Muscle layer of duodenum (tissue), 2 donors: ENCODE results near the gene TBC1D28.
"Not testable (repeated sequence)": the region's sequence is repeated elsewhere in the genome, so short reads cannot be mapped to it uniquely, and the experiment has no call there.

ENCODE experiments used
- H3K27ac ChIP-seq: one replicate; pipeline ENCODE4 v1.7.0; 2013; ENCODE audit warnings: mild to moderate bottlenecking, low read length
- H3K27me3 ChIP-seq: one replicate; pipeline ENCODE4 v1.7.0; 2013; ENCODE audit warnings: low read depth, mild to moderate bottlenecking, control low read depth, low read length
- H3K36me3 ChIP-seq, 2 donors: one replicate each; pipeline ENCODE4 v1.7.0; 2013; ENCODE audit warnings: low read length in 2 of 2, control low read depth in 1 of 2, mild to moderate bottlenecking in 1 of 2; ENCODE audit not compliant: insufficient read depth in 2 of 2, control insufficient read depth in 1 of 2
- H3K4me1 ChIP-seq, 2 donors: one replicate each; pipeline ENCODE4 v1.7.0; 2013; ENCODE audit warnings: low read length in 2 of 2, mild to moderate bottlenecking in 2 of 2, control low read depth in 1 of 2, moderate library complexity in 1 of 2; ENCODE audit not compliant: insufficient read depth in 2 of 2, control insufficient read depth in 1 of 2
- H3K4me3 ChIP-seq, 2 donors: one replicate each; pipeline ENCODE4 v1.7.0; 2013; ENCODE audit warnings: low read length in 2 of 2, low read depth in 1 of 2, mild to moderate bottlenecking in 1 of 2
- H3K9me3 ChIP-seq, 2 donors: one replicate each; pipeline ENCODE4 v1.7.0; 2013; ENCODE audit warnings: low read length in 2 of 2, control low read depth in 1 of 2, mild to moderate bottlenecking in 1 of 2; ENCODE audit not compliant: control insufficient read depth in 1 of 2
- donor health status: healthy.

The TBC1D28 gene

DNA sequence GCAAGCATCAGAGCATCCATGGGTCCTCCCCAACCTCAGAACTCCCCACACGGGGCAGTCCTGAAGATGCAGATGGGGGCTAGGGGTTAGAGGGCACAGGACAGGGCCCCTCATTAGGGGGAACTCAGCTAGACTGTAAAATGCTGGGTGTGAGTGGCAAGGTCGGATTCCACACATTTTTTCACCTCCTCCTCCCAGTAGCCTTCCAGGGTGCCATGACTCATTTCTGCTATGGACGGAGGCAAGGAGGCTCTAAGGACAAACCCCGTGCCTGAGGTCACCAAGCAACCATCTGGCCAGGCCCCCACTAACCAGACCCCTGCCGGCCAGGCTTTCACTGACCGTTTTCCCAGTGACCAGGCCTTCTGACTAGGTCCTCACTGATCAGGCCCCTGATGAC, 1.1 kb downstream of the TBC1D28 start:
- H3K36me3 ChIP-seq, H3K4me1 ChIP-seq, H3K27me3 ChIP-seq, H3K27ac ChIP-seq, H3K9me3 ChIP-seq, H3K4me3 ChIP-seq: not testable (repeated sequence)

DNA sequence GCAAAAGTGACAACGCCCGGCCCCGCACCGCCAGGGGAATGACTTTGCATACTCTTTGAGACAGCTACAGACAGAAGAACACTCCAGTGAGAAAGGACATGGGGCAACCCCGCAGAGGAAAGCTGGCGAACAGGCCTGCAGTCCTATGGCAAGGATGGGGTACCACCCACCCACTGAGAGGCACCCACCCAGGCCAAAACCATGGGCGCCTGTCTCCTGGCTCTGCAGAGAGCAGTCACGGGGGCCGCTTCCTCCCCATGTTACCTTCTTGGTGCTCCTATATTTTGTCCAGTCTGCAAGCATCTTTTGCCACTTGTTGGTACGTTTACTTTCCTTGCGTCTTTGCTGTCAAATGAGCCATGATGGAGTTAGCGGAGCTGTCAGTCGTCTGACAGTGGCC, 5.8 kb downstream of the TBC1D28 start:
- H3K27me3 ChIP-seq, H3K4me1 ChIP-seq, H3K36me3 ChIP-seq, H3K27ac ChIP-seq, H3K4me3 ChIP-seq, H3K9me3 ChIP-seq: not testable (repeated sequence)

DNA sequence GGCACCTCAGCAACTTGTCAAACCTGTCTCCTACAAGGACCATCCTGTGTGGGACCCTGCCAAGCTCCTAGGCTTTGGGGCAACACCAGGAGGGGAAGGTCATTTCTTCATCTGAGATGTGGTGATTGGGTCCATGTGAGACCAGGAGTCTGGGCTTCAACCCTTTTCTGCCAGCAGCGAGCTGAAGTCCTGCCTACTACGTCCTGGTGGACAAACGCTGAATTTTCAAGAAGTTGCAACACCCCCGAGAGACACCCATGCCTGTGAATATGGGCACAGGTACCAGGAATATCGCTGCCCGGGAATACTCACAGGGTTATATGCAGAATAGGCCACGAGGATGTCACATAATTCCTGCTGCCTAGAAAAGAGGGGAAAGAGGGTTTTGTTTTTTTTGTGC, 8.0 kb downstream of the TBC1D28 start:
- H3K27me3 ChIP-seq, H3K4me1 ChIP-seq, H3K9me3 ChIP-seq, H3K27ac ChIP-seq, H3K36me3 ChIP-seq, H3K4me3 ChIP-seq: not testable (repeated sequence)

DNA sequence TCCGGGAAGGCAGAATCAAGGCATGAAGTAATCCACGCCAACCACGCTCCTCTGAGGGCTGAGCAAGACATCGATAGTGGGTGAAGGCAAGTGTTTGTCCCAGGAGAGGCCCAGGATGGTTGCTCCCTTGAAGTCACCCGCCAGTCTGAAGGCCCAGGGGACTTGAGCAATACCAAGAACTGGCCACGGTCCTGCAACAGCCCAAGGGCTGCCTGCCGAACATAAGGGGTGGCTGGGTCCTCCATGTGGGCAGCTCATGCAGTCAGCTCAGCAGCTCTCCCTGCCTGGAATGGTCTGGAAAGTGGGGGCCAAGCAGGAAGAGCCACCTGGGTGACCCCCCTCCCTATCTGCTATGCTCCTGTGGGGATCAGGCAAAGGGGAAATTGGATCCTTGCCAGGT, 8.4 kb downstream of the TBC1D28 start:
- not testable (repeated sequence) for H3K27ac ChIP-seq, H3K36me3 ChIP-seq, H3K9me3 ChIP-seq, H3K4me3 ChIP-seq, H3K27me3 ChIP-seq, H3K4me1 ChIP-seq

DNA sequence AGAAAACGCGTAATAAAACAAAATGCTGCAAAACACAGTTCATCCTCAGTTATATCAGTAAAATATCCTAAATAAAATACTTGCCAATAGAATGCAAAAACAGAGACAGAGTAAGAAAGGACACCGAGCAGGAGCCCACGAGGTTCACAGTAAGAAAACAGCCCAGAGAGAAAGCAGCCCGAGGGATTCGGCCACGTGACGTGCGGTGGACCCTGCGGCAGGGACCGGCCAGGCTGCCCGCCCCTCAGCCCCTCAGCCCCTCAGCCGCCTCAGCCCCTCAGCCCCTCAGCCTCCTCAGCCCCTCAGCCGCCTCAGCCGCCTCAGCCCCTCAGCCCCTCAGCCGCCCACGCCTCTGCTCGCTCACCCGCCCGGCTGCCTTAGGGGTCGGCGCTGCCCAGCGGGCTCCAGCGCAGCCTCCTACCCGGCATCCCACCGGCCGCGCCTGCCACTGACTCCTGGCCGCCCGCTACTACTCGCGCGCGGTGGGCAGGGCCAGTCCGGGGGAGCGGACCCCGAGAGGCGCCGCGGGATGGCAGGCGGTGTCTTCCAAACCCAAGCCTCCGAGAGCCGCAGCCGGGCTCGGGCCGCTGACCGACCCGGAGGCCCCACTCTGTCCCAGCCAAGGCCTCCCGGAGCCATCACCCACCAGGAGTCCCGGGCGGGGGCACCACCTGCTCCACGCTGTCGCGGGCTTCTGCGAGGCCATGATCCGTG, 9.5 kb downstream of the TBC1D28 start:
- not testable (repeated sequence) for H3K27ac ChIP-seq, H3K4me3 ChIP-seq, H3K36me3 ChIP-seq, H3K4me1 ChIP-seq, H3K9me3 ChIP-seq, H3K27me3 ChIP-seq

DNA sequence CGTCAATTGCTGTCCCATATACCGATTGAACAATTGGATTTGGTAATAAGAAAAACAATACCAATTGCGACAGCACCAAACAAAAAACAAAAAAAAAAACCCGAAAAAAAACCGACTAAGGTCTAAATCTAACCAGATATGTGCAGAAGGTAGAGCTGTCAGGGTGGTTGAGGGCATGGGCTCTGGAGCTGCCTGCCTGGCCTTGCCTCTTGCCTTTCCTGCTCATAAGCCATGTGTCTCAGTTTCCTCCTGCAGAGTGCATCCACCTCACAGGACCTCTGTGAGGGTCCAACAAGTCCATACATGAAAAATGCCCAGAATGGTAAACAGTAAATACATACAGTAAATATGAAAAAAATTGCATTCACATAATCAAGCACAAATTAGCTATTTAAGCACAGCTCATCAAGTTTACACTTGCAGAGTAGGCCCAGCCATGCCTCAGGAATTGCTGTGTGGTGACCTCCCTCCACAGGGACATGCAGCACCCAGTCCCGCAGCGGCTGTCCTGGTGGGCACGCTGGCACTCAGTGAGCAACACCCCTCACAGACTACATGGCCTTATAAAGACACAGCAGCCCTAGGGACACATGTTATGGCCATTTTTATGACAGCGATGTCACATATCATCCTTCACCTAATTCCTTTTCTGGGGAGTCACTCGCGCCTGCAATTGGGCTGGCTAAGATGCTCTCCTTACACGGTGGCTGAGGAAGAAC, 17.9 kb downstream of the TBC1D28 start:
- H3K27me3 ChIP-seq: no peaks in the 10 kb centered on the region
- no peaks in the 10 kb centered on the region for H3K4me1 ChIP-seq
- peak overlapping the region in 1 of 2 donors; percentile 37 for H3K4me3 ChIP-seq
- H3K36me3 ChIP-seq: no peaks in the 10 kb centered on the region
- no peaks in the 10 kb centered on the region for H3K9me3 ChIP-seq
- no peak overlapping the region for H3K27ac ChIP-seq

DNA sequence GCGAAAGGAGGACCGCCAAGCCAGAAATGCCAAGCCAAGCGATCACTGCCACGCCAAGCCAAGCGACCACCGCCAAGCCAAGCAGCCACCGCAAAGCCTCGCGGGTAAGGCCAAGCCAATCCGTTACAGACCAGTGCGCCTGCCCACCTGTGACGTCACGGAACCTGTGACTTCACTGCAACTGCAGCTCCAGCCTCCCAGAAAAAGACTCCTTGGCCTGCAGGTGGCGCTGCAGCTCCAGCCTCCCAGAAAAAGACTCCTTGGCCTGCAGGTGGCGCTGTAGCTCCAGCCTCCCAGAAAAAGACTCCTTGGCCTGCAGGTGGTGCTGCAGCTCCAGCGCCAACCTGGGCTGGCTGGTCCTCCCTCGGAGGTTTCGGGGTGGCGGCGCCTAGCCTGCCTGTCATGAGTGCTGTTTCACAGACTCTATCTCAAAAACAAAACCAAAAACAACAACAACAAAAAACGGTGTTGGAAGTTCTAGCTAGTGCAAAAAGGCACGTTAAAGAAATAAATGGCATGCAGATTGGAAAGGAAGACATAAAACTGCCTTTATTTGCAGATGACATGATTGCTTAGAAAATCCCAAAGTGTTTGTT, 18.6 kb downstream of the TBC1D28 start:
- not testable (repeated sequence) for H3K27ac ChIP-seq, H3K36me3 ChIP-seq, H3K27me3 ChIP-seq, H3K9me3 ChIP-seq, H3K4me1 ChIP-seq
- H3K4me3 ChIP-seq: peak overlapping the region in 1 of 2 donors; percentile 37

DNA sequence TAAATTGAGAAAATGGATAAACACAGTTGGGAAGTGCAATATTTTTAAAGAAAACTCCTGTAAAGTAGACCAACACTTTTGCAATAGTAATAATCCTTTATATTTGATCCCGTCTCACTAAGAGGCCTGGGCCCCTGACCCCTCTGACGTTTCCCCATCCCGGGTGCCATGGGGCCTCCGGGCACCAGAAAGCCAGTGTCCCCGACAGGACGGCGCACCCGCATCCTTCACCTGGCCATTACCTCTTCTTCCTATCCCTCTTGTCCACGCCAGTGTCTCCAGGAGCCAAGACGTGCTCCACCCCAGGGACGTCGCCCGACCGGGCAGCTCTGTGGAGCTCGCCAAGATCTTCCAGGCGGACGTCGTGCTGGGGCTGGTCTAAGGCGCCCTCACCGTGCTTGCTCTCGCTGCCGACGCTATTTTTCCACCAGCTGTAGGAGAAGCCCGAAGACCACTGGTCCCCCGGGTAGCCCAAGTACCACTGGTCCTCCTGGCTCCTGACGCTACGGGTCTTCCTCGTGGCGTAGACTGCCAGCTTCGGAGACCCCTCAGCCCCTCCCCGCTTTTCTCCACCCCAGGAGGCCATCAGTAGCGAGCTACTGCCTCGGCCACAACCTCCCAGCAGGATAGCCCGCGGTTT, 19.2 kb downstream of the TBC1D28 start:
- H3K4me3 ChIP-seq, H3K4me1 ChIP-seq, H3K27me3 ChIP-seq, H3K9me3 ChIP-seq, H3K27ac ChIP-seq, H3K36me3 ChIP-seq: not testable (repeated sequence)

DNA sequence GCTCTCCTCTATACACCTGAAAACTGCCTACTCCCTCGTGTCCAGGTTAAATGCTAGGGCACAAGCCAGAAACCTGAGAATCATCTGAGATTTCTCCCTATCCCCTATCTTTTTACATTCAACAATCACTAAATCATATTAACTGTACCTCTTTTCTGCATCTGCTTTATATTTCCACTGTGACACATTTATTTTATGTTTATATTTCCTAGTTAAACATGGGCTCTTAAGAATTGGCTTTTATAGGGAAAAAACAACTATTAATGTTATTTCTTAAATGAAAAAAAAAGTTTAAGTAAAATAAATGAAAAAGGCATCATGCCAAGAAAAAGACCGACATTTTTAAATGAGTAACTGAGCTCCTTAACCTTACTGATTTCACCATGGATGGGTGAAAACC, 26.6 kb downstream of the TBC1D28 start:
- not testable (repeated sequence) for H3K36me3 ChIP-seq, H3K4me3 ChIP-seq, H3K27me3 ChIP-seq, H3K4me1 ChIP-seq, H3K27ac ChIP-seq, H3K9me3 ChIP-seq

DNA sequence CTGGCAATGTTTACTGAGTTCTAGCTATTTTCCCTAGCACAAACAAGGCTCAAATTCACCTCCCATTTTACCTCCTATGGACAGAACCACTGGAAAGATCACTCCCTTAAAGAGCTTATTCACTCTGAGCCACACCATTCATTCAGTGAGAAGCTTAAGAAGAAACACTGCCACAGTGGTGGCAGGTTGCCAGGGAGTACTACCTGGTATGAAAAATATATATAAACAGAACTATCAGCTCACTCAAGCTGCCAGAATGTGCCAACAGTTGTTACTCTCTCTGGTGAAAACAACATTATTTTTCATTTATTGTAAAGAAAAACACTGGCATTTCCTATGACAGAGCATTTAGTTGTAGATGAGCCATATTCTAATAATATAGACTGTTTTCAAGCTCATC, 31.2 kb downstream of the TBC1D28 start:
- H3K27me3 ChIP-seq, H3K9me3 ChIP-seq, H3K27ac ChIP-seq, H3K36me3 ChIP-seq, H3K4me3 ChIP-seq, H3K4me1 ChIP-seq: not testable (repeated sequence)

DNA sequence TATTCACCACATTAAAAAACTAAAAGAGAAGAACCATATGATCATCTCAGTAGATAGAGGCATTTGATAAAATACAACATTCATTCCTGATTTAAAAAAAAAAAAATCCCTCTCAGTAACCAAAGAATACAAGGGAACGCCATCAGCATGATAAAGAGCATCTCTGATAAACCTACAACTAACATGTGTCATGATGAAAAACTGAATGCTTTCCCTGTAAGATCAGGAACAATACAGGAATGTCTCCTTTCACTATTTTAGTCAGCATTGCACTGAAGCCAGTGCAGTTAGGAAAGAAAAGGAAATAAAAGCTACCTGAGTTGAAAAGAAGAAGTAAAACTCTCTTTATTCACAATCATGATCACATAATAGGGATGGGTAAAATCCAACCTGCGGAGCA, 51.1 kb downstream of the TBC1D28 start:
- H3K4me3 ChIP-seq, H3K36me3 ChIP-seq, H3K9me3 ChIP-seq, H3K4me1 ChIP-seq, H3K27me3 ChIP-seq, H3K27ac ChIP-seq: not testable (repeated sequence)
